Liver (tissue), 9 donors: ENCODE results near the gene SMPDL3B. TPM values are rescaled to one million over a fixed set of nuclear protein-coding genes. Genes with fewer than 3 reads are reported as not detected.
"Not testable (repeated sequence)": the region's sequence is repeated elsewhere in the genome, so short reads cannot be mapped to it uniquely, and the experiment has no call there.

ENCODE experiments used
- DNase-seq: peaks from one replicate; pipeline ENCODE4 v3.0.0-alpha.2; 2017; ENCODE audit warnings: low spot score
- H3K27ac ChIP-seq, 2 donors: one replicate each; pipeline ENCODE4 v1.7.0; 2013; ENCODE audit warnings: inconsistent platforms in 2 of 2, low read length in 2 of 2, control low read depth in 1 of 2, low read depth in 1 of 2, mild to moderate bottlenecking in 1 of 2
- H3K27me3 ChIP-seq, 4 donors: one replicate each; pipeline versions ENCODE4 v1.6.1 to v1.7.0; 2013; ENCODE audit warnings: low read length in 3 of 4, inconsistent platforms in 1 of 4, mild to moderate bottlenecking in 1 of 4, moderate library complexity in 1 of 4; ENCODE audit not compliant: control insufficient read depth in 4 of 4, insufficient read depth in 4 of 4
- H3K36me3 ChIP-seq, 4 donors: one replicate each; pipeline versions ENCODE4 v1.6.1 to v1.7.0; 2013; ENCODE audit warnings: low read length in 3 of 4, mild to moderate bottlenecking in 3 of 4, low read depth in 1 of 4, moderate library complexity in 1 of 4; ENCODE audit not compliant: control insufficient read depth in 4 of 4, insufficient read depth in 3 of 4
- H3K4me1 ChIP-seq, 4 donors: one replicate each; pipeline versions ENCODE4 v1.6.1 to v1.7.0; 2013; ENCODE audit warnings: low read length in 3 of 4, mild to moderate bottlenecking in 3 of 4, moderate library complexity in 1 of 4; ENCODE audit not compliant: control insufficient read depth in 4 of 4, insufficient read depth in 4 of 4
- H3K4me3 ChIP-seq, 3 donors: one replicate each; pipeline versions ENCODE4 v1.6.1 to v1.7.0; 2013; ENCODE audit warnings: low read length in 3 of 3, control low read depth in 1 of 3, low read depth in 1 of 3, mild to moderate bottlenecking in 1 of 3
- H3K9ac ChIP-seq, 2 donors: one replicate each; pipeline ENCODE4 v1.7.0; 2013; ENCODE audit warnings: low read length in 2 of 2, mild to moderate bottlenecking in 2 of 2, moderate library complexity in 2 of 2, control low read depth in 1 of 2, low read depth in 1 of 2
- H3K9me3 ChIP-seq, 4 donors: one replicate each; pipeline versions ENCODE4 v1.6.1 to v1.7.0; 2013; ENCODE audit warnings: low read length in 3 of 4; ENCODE audit not compliant: control insufficient read depth in 4 of 4
- EGR1 ChIP-seq, 2 donors: IDR thresholded peaks; 2 replicates each; pipeline ENCODE4 v1.6.1; 2016 to 2018; ENCODE audit warnings: antibody characterized with exemption in 2 of 2, low read depth in 2 of 2
- FOXA2 ChIP-seq: IDR thresholded peaks from 2 replicates; pipeline ENCODE4 v1.6.1; 2016; ENCODE audit warnings: antibody characterized with exemption
- MAX ChIP-seq: IDR thresholded peaks from 2 replicates; pipeline ENCODE4 v1.6.1; 2016; ENCODE audit warnings: antibody characterized with exemption
- WGBS: extraction: QIAGEN DNeasy Blood & Tissue Kit; methylation state at CpG from one replicate; pipeline ENCODE4 v1.1.7; 2013; 5-methylcytosine and 5-hydroxymethylcytosine counted together
- polyA plus RNA-seq, 2 donors: library from polyadenylated mRNA; stranded (reverse) in 1 of 2; unstranded in 1 of 2; fragments of 200-250 nt in 1 of 2; fragments of >200 nt in 1 of 2; fragmentation: Nextera tagmentation in 1 of 2; extraction: Ambion mirVana in 1 of 2; gene quantifications; one replicate each; pipeline versions ENCODE4 v1.2.1 to v1.2.3, GENCODE V29; 2013 to 2015
- total RNA-seq, 2 donors: library from RNA; depleted of rRNA; stranded (reverse); fragments of >200 nt; gene quantifications; one replicate each; pipeline ENCODE4 v1.2.3, GENCODE V29; 2014
- donor health status: healthy.
- donor health status: healthy.
- donor health status: healthy.
- donor health status: healthy.
- donor health status: healthy.

Gene SMPDL3B
- total and polyA plus RNA-seq, 4 donors, result 0.24 to 0.37 (median 0.32) TPM

- Histone ChIP-seq H3K4me1 (no peaks in the 10 kb centered on the region), H3K27ac (no peak overlapping the region), H3K9me3 (no peaks in the 10 kb centered on the region), H3K36me3 (peaks cover 2 to 28% (median 18%) of the 10 kb centered on the region in 4 donors), H3K27me3 (no peaks in the 10 kb centered on the region), H3K9ac (no peak overlapping the region), H3K4me3 (no peak overlapping the region)
- 97% methylated on average over 10 of the region's 10 CpGs for WGBS
- DNase-seq, result no peak
- TF ChIP-seq MAX (no peak), EGR1 (IDR thresholded peaks at IDR 0.05; ENCODE audit: low read depth in 2 of 2) (no peak), FOXA2 (no peak)
These were observed 67.8 kb downstream of the SMPDL3B start for GRCh38 chr1:28002600-28002999.

- DNase-seq, H3K27ac ChIP-seq, H3K4me1 ChIP-seq, H3K9ac ChIP-seq, H3K4me3 ChIP-seq, H3K9me3 ChIP-seq, H3K27me3 ChIP-seq: not testable (repeated sequence)
- H3K36me3 ChIP-seq, result peaks cover 2 to 22% (median 15%) of the 10 kb centered on the region in 4 donors
- 95% methylated on average over 8 of the region's 8 CpGs for WGBS
These were observed 68.3 kb downstream of the SMPDL3B start for GRCh38 chr1:28003117-28003516.

Other genes starting within 250 kb of the SMPDL3B start
- 1 to 10 TPM; 4.3 to 7.4 TPM for gene FAM76A, start 209.0 kb upstream of the SMPDL3B start, total RNA-seq
- gene FAM76A, start 209.0 kb upstream of the SMPDL3B start, polyA plus RNA-seq, result 1 to 10 TPM; 1.7 to 5.6 TPM
- 10 to 100 TPM; 15.6 to 23.3 TPM for gene STX12, start 161.8 kb upstream of the SMPDL3B start, total RNA-seq
- 10 to 100 TPM; 10.0 to 11.8 TPM for gene STX12, start 161.8 kb upstream of the SMPDL3B start, polyA plus RNA-seq
- 10 to 100 TPM; 19.0 to 20.5 TPM for gene PPP1R8, start 104.2 kb upstream of the SMPDL3B start, total RNA-seq
- gene PPP1R8, start 104.2 kb upstream of the SMPDL3B start, polyA plus RNA-seq, result 10 to 100 TPM in 1 of 2 donors, 1 to 10 TPM in 1; 3.1 to 15.9 TPM
- gene THEMIS2, start 62.5 kb upstream of the SMPDL3B start, total RNA-seq, result 10 to 100 TPM; 15.4 to 17.7 TPM
- 1 to 10 TPM; 4.9 to 6.1 TPM for gene THEMIS2, start 62.5 kb upstream of the SMPDL3B start, polyA plus RNA-seq
- gene RPA2, start 20.4 kb upstream of the SMPDL3B start, total RNA-seq, result 10 to 100 TPM; 10.6 to 40.4 TPM
- 10 to 100 TPM in 1 of 2 donors, 1 to 10 TPM in 1; 8.7 to 13.9 TPM for gene RPA2, start 20.4 kb upstream of the SMPDL3B start, polyA plus RNA-seq
- gene XKR8, start 25.0 kb downstream of the SMPDL3B start, total RNA-seq, result 1 to 10 TPM; 5.3 to 8.1 TPM
- 1 to 10 TPM; 4.9 to 7.2 TPM for gene XKR8, start 25.0 kb downstream of the SMPDL3B start, polyA plus RNA-seq
- 10 to 100 TPM in 1 of 2 donors, 1 to 10 TPM in 1; 8.0 to 12.6 TPM for gene EYA3, start 153.6 kb downstream of the SMPDL3B start, total RNA-seq
- gene EYA3, start 153.6 kb downstream of the SMPDL3B start, polyA plus RNA-seq, result 1 to 10 TPM; 3.6 to 4.1 TPM
- gene PTAFR, start 241.7 kb downstream of the SMPDL3B start, total RNA-seq, result 1 to 10 TPM; 2.5 to 4.1 TPM
- 1 to 10 TPM in 1 of 2 donors, under 1 TPM in 1; 0.82 to 1.7 TPM for gene PTAFR, start 241.7 kb downstream of the SMPDL3B start, polyA plus RNA-seq